Measurements from ENCODE around the gene POLE2. TPM values are rescaled to one million over a fixed set of nuclear protein-coding genes. Genes with fewer than 3 reads are reported as not detected.
"Not testable (repeated sequence)": the region's sequence is repeated elsewhere in the genome, so short reads cannot be mapped to it uniquely, and the experiment has no call there.

The POLE2 gene
- total RNA-seq (3.1 and 4.5 TPM in 2 replicates), polyA plus RNA-seq (8.7 and 18.6 TPM in 2 replicates), polyA minus RNA-seq (ENCODE audit: low replicate concordance) (0.20 and 6.2 TPM in 2 replicates)
- polyA plus RNA-seq (2012): 5.0 and 15.5 TPM in 2 replicates

- peaks cover 12% of the 10 kb centered on the region for H3K79me2 ChIP-seq (ENCODE audit: control insufficient read depth, insufficient read depth, low read length)
- H3K36me3 ChIP-seq (ENCODE audit: control insufficient read depth, insufficient read depth, low read length): no peaks in the 10 kb centered on the region
- H2AFZ ChIP-seq (ENCODE audit: low read length): peak within 1 kb of the TSS; percentile 99
- no peaks in the 10 kb centered on the region for H3K4me1 ChIP-seq (ENCODE audit: control insufficient read depth, extremely low read depth, insufficient read depth, low read length)
- H3K27ac ChIP-seq (ENCODE audit: insufficient read depth, low read length): peak within 1 kb of the TSS; percentile 73
- H3K4me3 ChIP-seq (replicated peaks in 1 of 4; ENCODE audit: control extremely low read depth in 1 of 4, insufficient read depth in 1 of 4, low read depth in 3 of 4, low read length in 4 of 4): peak within 1 kb of the TSS; percentile 65 to 78 (median 72)
- TF ChIP-seq CTCF (conservative IDR thresholded peaks at IDR 0.05 in 1 of 2, IDR thresholded peaks at IDR 0.05 in 1 of 2; ENCODE audit: low read depth in 1 of 2, low read length in 2 of 2): no peak
- no peak for TF ChIP-seq EZH2 (IDR thresholded peaks at IDR 0.05; ENCODE audit: low read length, missing control alignments)
- peak; percentile 64 to 67 for DNase-seq (ENCODE audit: low read depth in 2 of 2)
- H3K9me3 ChIP-seq (ENCODE audit: control insufficient read depth, insufficient read depth, low read depth, low read length): no peaks in the 10 kb centered on the region
- peak within 1 kb of the TSS; percentile 78 for H3K4me2 ChIP-seq (ENCODE audit: extremely low read depth, insufficient read depth, low read length)
- no peaks in the 10 kb centered on the region for H3K27me3 ChIP-seq (ENCODE audit: control insufficient read depth, insufficient read depth, low read length)
- peak within 1 kb of the TSS; percentile 69 for H3K9ac ChIP-seq (ENCODE audit: insufficient read depth, low read length)
- H4K20me1 ChIP-seq (ENCODE audit: control insufficient read depth, extremely low read depth, insufficient read depth, low read length): no peaks in the 10 kb centered on the region
These were observed at the start of gene POLE2 for GRCh38 chr14:49687942-49688700. POLE2 (minus strand) TSS chr14:49688214; CDS start chr14:49688203, 11 bp downstream.

- H3K79me2 ChIP-seq (ENCODE audit: control insufficient read depth, insufficient read depth, low read length); DNase-seq (ENCODE audit: low read depth in 2 of 2); H3K4me1 ChIP-seq (ENCODE audit: control insufficient read depth, extremely low read depth, insufficient read depth, low read length); H4K20me1 ChIP-seq (ENCODE audit: control insufficient read depth, extremely low read depth, insufficient read depth, low read length); H3K9me3 ChIP-seq (ENCODE audit: control insufficient read depth, insufficient read depth, low read depth, low read length); H3K4me3 ChIP-seq (replicated peaks in 1 of 4; ENCODE audit: control extremely low read depth in 1 of 4, insufficient read depth in 1 of 4, low read depth in 3 of 4, low read length in 4 of 4); H2AFZ ChIP-seq (ENCODE audit: low read length); H3K27me3 ChIP-seq (ENCODE audit: control insufficient read depth, insufficient read depth, low read length); H3K9ac ChIP-seq (ENCODE audit: insufficient read depth, low read length); H3K27ac ChIP-seq (ENCODE audit: insufficient read depth, low read length); H3K4me2 ChIP-seq (ENCODE audit: extremely low read depth, insufficient read depth, low read length); H3K36me3 ChIP-seq (ENCODE audit: control insufficient read depth, insufficient read depth, low read length): not testable (repeated sequence)
These were observed 47.7 kb upstream of the POLE2 start for GRCh38 chr14:49735669-49736068.

GRCh38 chr14:49733836-49734235 lies 45.8 kb upstream of the POLE2 start:
- no peak for DNase-seq (ENCODE audit: low read depth in 2 of 2)
- no peaks in the 10 kb centered on the region for H3K27me3 ChIP-seq (ENCODE audit: control insufficient read depth, insufficient read depth, low read length)
- TF ChIP-seq EZH2 (IDR thresholded peaks at IDR 0.05; ENCODE audit: low read length, missing control alignments) (no peak), CTCF (conservative IDR thresholded peaks at IDR 0.05 in 1 of 2, IDR thresholded peaks at IDR 0.05 in 1 of 2; ENCODE audit: low read depth in 1 of 2, low read length in 2 of 2) (no peak)
- H3K27ac ChIP-seq (ENCODE audit: insufficient read depth, low read length): no peak overlapping the region
- H3K9me3 ChIP-seq (ENCODE audit: control insufficient read depth, insufficient read depth, low read depth, low read length): no peaks in the 10 kb centered on the region
- H3K79me2 ChIP-seq (ENCODE audit: control insufficient read depth, insufficient read depth, low read length): no peaks in the 10 kb centered on the region
- H3K4me1 ChIP-seq (ENCODE audit: control insufficient read depth, extremely low read depth, insufficient read depth, low read length): no peaks in the 10 kb centered on the region
- no peak overlapping the region for H2AFZ ChIP-seq (ENCODE audit: low read length)
- H3K9ac ChIP-seq (ENCODE audit: insufficient read depth, low read length): no peak overlapping the region
- H3K4me2 ChIP-seq (ENCODE audit: extremely low read depth, insufficient read depth, low read length): no peak overlapping the region
- no peak overlapping the region for H3K4me3 ChIP-seq (replicated peaks in 1 of 4; ENCODE audit: control extremely low read depth in 1 of 4, insufficient read depth in 1 of 4, low read depth in 3 of 4, low read length in 4 of 4)
- H4K20me1 ChIP-seq (ENCODE audit: control insufficient read depth, extremely low read depth, insufficient read depth, low read length): no peaks in the 10 kb centered on the region
- H3K36me3 ChIP-seq (ENCODE audit: control insufficient read depth, insufficient read depth, low read length): no peaks in the 10 kb centered on the region
